OCI-LY3 (cell line): ENCODE results near the gene SMAD3.

Source experiments
- H2AFZ ChIP-seq: fragments of 200-600, 300-600 bp; shearing (Covaris generic); 2 replicates; pipeline ENCODE4 v1.6.0; 2014; ENCODE audit warnings: antibody characterized with exemption, low read depth, low read length
- H3K27ac ChIP-seq: fragments of 200-600, 300-600 bp; sonication (generic); 2 replicates; pipeline ENCODE4 v1.5.1; 2014; ENCODE audit warnings: mild to moderate bottlenecking, low read length, moderate library complexity, mixed read lengths
- H3K27me3 ChIP-seq: fragments of 200-600, 300-600 bp; sonication (generic); 2 replicates; pipeline ENCODE4 v1.6.1; 2014; ENCODE audit warnings: low read depth, low read length, mixed read lengths
- H3K36me3 ChIP-seq: fragments of 200-600, 300-600 bp; sonication (generic); replicated peaks from 2 replicates; pipeline ENCODE3; 2014; ENCODE audit warnings: low read depth, low read length, mixed read lengths
- H3K4me1 ChIP-seq: fragments of 300-600, 200-600 bp; sonication (generic); 2 replicates; pipeline ENCODE4 v1.6.1; 2014; ENCODE audit warnings: low read length, mixed read lengths
- H3K4me2 ChIP-seq: fragments of 200-600, 300-600 bp; sonication (generic); 2 replicates; pipeline ENCODE4 v1.6.1; 2014; ENCODE audit warnings: low read length, mixed read lengths
- H3K4me3 ChIP-seq: fragments of 300-600, 200-600 bp; sonication (generic); 2 replicates; pipeline ENCODE4 v1.5.1; 2014; ENCODE audit warnings: antibody characterized with exemption, mild to moderate bottlenecking, low read length, moderate library complexity
- H3K79me2 ChIP-seq: fragments of 300-600, 200-600 bp; shearing (Covaris generic); 2 replicates; pipeline ENCODE4 v1.6.1; 2014; ENCODE audit warnings: mild to moderate bottlenecking, low read length, mixed read lengths
- H3K9ac ChIP-seq: fragments of 300-600, 200-600 bp; shearing (Covaris generic); 2 replicates; pipeline ENCODE4 v1.6.0; 2014; ENCODE audit warnings: mild to moderate bottlenecking, low read length, moderate library complexity
- H3K9me3 ChIP-seq: fragments of 200-600, 300-600 bp; shearing (Covaris generic); 2 replicates; pipeline ENCODE4 v1.6.1; 2014; ENCODE audit warnings: low read length, mixed read lengths; ENCODE audit not compliant: insufficient read depth
- H4K20me1 ChIP-seq: fragments of 200-600, 300-600 bp; sonication (generic); 2 replicates; pipeline ENCODE4 v1.6.1; 2016; ENCODE audit warnings: low read length, mixed read lengths; ENCODE audit not compliant: insufficient read depth
- EZH2phosphoT487 ChIP-seq: fragments of 200-600 bp; shearing (Covaris generic); IDR thresholded peaks from 2 replicates; pipeline ENCODE4 v1.6.1; 2018; ENCODE audit warnings: antibody characterized with exemption, mixed run types, low read depth
- TF ChIP-seq, protein P1 (sequence below): fragments of 200-600, 300-600 bp; sonication (generic); IDR thresholded peaks from 2 replicates; pipeline ENCODE4 v1.5.1; 2014; ENCODE audit warnings: antibody characterized with exemption, low read length, low read depth

Gene SMAD3

DNA sequence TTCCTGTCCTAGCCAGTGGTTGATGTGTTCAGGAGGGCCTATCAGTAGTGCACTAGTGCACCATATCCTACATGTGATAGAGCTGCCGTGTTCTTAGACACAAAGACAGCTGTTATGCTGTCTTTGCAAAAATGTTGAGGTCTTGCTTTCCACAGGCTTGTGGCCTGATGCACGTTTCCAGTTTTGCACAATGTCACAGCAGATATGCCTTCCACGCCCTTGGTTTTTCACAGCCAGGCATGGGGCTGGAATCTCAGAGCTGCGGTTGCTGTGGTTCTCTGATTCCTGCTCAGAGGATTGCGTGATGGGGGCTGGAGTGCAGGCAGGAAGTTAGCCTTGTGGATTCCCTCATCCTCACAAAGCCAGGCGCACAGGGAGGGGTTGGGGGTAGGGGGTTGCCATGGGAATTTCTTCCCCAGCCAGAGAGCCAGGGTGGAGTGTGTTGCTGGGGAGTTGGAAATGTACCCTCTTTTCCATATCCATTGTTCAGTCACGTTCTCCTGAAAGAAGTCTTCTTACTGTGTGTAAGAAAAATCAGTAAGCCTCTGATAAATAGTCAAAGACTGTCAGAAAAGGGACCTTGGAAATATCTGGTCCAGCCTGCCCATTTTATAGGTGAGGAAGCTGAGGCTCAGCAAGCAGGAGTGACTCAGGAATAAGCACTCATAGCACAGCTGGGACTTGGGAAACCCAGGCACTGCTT is 79.4 kb downstream of the SMAD3 start:
- no peaks in the 10 kb centered on the region for H3K79me2 ChIP-seq
- H3K27me3 ChIP-seq, result no peaks in the 10 kb centered on the region
- H3K9ac ChIP-seq, result no peak overlapping the region
- no peak overlapping the region for H3K27ac ChIP-seq
- H3K4me2 ChIP-seq, result no peak overlapping the region
- H2AFZ ChIP-seq, result no peak overlapping the region
- H3K4me3 ChIP-seq, result no peak overlapping the region
- no peaks in the 10 kb centered on the region for H3K36me3 ChIP-seq
- peaks cover 17% of the 10 kb centered on the region for H3K4me1 ChIP-seq
- H3K9me3 ChIP-seq, result no peaks in the 10 kb centered on the region
- H4K20me1 ChIP-seq, result peaks cover 34% of the 10 kb centered on the region; the same call in 1 of the 2 replicates
- TF ChIP-seq, protein P1, sequence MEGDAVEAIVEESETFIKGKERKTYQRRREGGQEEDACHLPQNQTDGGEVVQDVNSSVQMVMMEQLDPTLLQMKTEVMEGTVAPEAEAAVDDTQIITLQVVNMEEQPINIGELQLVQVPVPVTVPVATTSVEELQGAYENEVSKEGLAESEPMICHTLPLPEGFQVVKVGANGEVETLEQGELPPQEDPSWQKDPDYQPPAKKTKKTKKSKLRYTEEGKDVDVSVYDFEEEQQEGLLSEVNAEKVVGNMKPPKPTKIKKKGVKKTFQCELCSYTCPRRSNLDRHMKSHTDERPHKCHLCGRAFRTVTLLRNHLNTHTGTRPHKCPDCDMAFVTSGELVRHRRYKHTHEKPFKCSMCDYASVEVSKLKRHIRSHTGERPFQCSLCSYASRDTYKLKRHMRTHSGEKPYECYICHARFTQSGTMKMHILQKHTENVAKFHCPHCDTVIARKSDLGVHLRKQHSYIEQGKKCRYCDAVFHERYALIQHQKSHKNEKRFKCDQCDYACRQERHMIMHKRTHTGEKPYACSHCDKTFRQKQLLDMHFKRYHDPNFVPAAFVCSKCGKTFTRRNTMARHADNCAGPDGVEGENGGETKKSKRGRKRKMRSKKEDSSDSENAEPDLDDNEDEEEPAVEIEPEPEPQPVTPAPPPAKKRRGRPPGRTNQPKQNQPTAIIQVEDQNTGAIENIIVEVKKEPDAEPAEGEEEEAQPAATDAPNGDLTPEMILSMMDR, result no peak
- no peak for TF ChIP-seq EZH2phosphoT487

DNA sequence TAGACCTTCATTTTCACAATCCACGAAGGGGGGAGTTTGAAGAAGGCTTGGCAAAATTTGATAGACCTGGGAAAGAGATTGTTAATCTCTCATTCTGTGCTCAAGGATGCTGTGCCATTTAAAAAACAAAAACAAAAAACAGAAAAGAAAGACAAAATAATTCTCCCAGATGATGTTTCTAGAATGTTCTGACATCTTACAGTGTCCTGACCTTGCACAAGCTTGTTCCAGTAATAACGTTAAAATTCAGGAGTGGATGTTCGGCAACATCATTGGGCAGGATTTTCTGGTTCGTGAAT is 79.9 kb downstream of the SMAD3 start:
- H4K20me1 ChIP-seq, result peaks cover 37% of the 10 kb centered on the region; the same call in 1 of the 2 replicates
- peaks cover 15% of the 10 kb centered on the region for H3K4me1 ChIP-seq
- TF ChIP-seq EZH2phosphoT487, result no peak
- TF ChIP-seq, protein P1, result no peak
- no peak overlapping the region for H3K4me3 ChIP-seq
- H2AFZ ChIP-seq, result no peak overlapping the region
- H3K27ac ChIP-seq, result no peak overlapping the region
- H3K4me2 ChIP-seq, result no peak overlapping the region
- no peaks in the 10 kb centered on the region for H3K9me3 ChIP-seq
- H3K36me3 ChIP-seq, result no peaks in the 10 kb centered on the region
- no peaks in the 10 kb centered on the region for H3K27me3 ChIP-seq
- H3K79me2 ChIP-seq, result no peaks in the 10 kb centered on the region
- no peak overlapping the region for H3K9ac ChIP-seq

DNA sequence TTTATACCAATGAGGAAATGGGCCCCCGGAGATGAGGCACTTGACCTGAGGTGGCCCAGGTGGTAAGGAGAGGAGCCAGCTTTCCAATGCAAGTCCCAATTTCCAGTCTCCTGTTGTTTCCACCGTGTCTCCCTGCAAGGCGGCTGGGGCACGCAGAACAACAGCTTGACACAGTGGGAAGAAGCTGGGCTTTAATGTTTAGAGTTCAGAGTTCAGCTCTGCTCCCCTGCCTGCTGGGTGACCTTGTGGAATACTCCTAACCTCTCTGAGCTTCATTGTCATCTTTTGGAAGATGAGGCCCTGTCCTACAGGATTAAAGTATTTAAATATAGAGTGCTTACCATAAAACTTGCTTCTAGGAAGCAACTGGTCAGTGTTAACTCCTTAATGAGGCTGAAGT is 80.3 kb downstream of the SMAD3 start:
- peaks cover 33% of the 10 kb centered on the region; the same call in 1 of the 2 replicates for H4K20me1 ChIP-seq
- H3K9me3 ChIP-seq, result no peaks in the 10 kb centered on the region
- H3K27me3 ChIP-seq, result no peaks in the 10 kb centered on the region
- H3K36me3 ChIP-seq, result no peaks in the 10 kb centered on the region
- H3K4me1 ChIP-seq, result peaks cover 14% of the 10 kb centered on the region
- no peak for TF ChIP-seq EZH2phosphoT487
- TF ChIP-seq, protein P1, result no peak
- no peak overlapping the region for H3K4me2 ChIP-seq
- H3K79me2 ChIP-seq, result no peaks in the 10 kb centered on the region
- no peak overlapping the region for H3K9ac ChIP-seq
- no peak overlapping the region for H2AFZ ChIP-seq
- H3K27ac ChIP-seq, result no peak overlapping the region
- no peak overlapping the region for H3K4me3 ChIP-seq

DNA sequence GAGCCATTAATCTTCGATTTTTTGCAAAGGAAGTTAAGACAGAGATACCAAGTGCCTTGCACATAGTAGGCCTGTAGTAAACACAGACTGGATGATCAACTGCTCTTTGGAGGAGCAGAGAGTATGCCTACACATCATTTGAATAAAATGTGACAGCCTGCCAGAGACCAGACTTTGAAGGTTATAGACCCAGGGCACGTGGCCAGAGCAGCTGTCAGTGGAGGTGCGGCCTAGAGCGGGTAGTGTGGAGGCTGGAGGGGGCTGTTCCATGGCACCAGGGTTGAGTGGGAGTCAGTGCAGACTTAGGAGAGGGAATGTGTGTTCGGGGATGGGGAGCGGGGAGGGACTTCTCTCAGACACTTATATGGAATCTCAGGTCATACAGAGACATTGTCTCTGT is 80.8 kb downstream of the SMAD3 start:
- Histone ChIP-seq H3K9me3 (no peaks in the 10 kb centered on the region), H3K4me3 (no peak overlapping the region), H2AFZ (no peak overlapping the region), H3K27me3 (no peaks in the 10 kb centered on the region), H3K4me1 (peaks cover 11% of the 10 kb centered on the region), H3K36me3 (no peaks in the 10 kb centered on the region), H3K79me2 (no peaks in the 10 kb centered on the region), H3K4me2 (no peak overlapping the region), H3K9ac (no peak overlapping the region), H3K27ac (no peak overlapping the region), H4K20me1 (peaks cover 28% of the 10 kb centered on the region; the same call in 1 of the 2 replicates)
- TF ChIP-seq, protein P1, result no peak
- TF ChIP-seq EZH2phosphoT487, result no peak
